ENCODE results near the gene TAC3.

GRCh38 chr12:57004651-57005050, 11.7 kb downstream of the TAC3 start:
- TF ChIP-seq ELK1 (IDR thresholded peaks at IDR 0.05; ENCODE audit: borderline replicate concordance, low read depth, low read length) (no peak), CTCF (conservative IDR thresholded peaks at IDR 0.05; ENCODE audit: low read depth, low read length) (no peak), POLR2A (IDR thresholded peaks at IDR 0.05; ENCODE audit: low read depth, low read length) (no peak), BHLHE40 (IDR thresholded peaks at IDR 0.05; ENCODE audit: low read depth, low read length) (no peak), RAD21 (IDR thresholded peaks at IDR 0.05; ENCODE audit: low read length) (no peak), MAZ (IDR thresholded peaks at IDR 0.05; ENCODE audit: borderline replicate concordance, low read depth, low read length) (no peak), CEBPB (IDR thresholded peaks at IDR 0.05; ENCODE audit: low read depth, low read length) (no peak), CHD1 (IDR thresholded peaks at IDR 0.05; ENCODE audit: low read depth, low read length) (no peak), MAFK (IDR thresholded peaks at IDR 0.05; ENCODE audit: low read depth, low read length) (no peak), RFX5 (IDR thresholded peaks at IDR 0.05; ENCODE audit: low read depth, low read length) (no peak), NFE2L2 (IDR thresholded peaks at IDR 0.05; ENCODE audit: low read depth, low read length) (no peak), MXI1 (IDR thresholded peaks at IDR 0.05; ENCODE audit: borderline replicate concordance, low read depth, low read length) (no peak), SMC3 (IDR thresholded peaks at IDR 0.05; ENCODE audit: low read depth, low read length) (no peak), FOS (IDR thresholded peaks at IDR 0.05; ENCODE audit: low read depth, low read length) (no peak)
